Inflammatory macrophage treated with lipopolysaccharide for 1 hour (primary cell): ENCODE measurements around the gene CILP2.

Experiments used
- DNase-seq, 2 donors: peaks; one replicate each; pipeline ENCODE4 v3.0.0-alpha.2; 2020 to 2022

Gene CILP2

GRCh38 chr19:19506592-19506991, 31.5 kb upstream of the CILP2 start:
- no peak for DNase-seq

DNA sequence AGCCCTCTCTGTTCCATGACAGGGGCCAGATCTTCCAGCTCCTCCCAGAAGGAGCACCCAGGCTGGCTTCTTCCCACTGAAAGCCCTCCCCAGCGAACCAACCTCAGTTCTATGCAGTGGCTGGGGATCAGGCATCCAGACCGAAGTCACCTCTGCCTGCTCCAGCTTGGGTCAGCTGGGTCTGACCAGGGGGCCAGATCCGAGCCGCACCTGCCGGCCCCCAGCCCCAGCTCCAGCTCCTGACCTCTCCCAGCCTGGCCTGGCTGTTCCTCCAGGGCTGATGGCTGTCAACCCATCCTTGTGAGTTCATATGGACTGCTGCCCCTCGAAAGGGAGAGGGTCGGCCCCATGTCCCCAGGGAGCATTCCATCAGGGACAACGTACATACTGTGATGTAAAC, 30.7 kb upstream of the CILP2 start:
- DNase-seq = no peak

- DNase-seq = no peak
These were observed 29.8 kb upstream of the CILP2 start for GRCh38 chr19:19508217-19508616.

GRCh38 chr19:19510432-19510831, 27.6 kb upstream of the CILP2 start:
- no peak for DNase-seq

DNA sequence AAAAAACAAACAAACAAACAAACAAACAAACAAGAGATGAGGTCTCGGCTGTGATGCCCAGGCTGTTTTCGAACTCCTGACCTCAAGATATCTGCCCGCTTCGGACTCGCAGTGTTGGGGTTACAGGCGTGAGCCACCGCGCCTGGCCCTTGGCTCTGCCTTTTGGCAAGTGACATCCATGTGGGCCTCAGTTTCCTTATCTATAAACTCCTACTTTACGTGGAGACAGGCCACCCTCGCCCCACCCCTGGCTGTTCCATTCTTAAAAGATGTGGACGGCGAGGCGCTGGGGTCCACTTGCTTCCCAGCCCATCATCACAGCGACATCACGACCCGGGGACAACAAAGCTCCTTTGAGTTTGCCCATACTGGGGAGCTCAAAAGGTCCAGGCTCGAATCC, 24.4 kb upstream of the CILP2 start:
- DNase-seq = no peak

DNA sequence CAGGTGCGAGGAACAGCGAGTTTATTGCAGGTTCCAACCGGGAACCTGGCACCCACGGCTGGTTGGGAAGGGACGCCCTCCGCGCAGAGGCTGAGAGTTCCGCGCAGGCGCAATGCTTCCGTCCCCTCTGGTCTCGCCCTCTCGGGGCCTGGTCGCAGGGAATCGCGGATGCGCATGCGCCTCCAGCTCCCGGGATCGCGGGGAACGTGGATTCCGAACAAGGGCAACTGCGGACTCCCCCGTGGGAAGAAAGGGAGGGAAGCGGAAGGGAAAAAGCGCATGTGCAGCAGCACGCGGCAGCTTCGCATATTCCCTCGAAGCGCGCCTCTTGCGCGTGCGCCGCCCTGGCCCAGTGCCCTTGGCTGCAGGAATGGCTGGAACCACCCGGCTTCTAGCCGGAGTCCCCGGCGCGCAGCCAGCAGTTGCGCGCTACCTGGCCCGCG, 23.8 kb upstream of the CILP2 start:
- DNase-seq = peak; percentile 53 to 62

DNA sequence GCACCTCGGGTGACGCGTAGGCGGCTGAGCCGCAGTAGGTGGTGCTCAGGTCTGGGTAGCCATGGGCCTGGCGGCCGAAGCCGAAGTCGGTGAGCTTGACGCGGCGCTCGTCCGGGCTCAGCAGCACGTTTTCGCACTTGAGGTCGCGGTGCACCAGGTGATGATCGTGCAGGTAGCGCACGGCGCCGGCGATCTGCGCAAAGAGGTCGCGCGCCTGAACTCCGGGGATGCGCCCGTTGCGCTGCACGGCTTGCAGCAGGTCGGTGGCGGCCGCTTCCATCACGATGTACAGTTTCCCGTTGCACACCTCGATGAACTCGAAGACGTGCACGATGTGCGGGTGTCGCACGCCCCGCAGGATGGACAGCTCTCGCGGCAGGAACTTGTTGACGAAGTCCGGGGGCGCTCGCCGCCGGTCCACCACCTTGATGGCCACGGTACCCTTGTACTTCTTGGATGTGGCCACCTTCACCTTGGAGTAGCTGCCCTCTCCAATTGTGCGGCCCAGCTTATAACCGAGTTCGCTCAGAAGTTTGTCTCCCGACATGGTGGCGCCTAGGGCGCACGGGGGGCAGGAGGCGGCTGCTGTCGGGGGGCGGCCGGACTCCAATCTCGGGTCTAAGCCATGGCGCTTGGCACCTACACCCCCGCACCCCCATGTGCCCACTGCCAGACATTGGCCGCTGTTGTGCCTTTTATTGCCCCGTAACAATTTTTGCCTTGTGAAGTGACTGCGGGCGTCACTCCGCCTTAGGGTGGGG, 23.0 kb upstream of the CILP2 start, which contains the start of gene TSSK6:
TSSK6 (minus strand) TSS at position 668 of the 761 bp plus-strand sequence; CDS start at position 547, 121 bp downstream.
- DNase-seq = no peak

GRCh38 chr19:19515642-19516519, 22.2 kb upstream of the CILP2 start, which contains the start of gene NDUFA13:
NDUFA13 (plus strand) TSS chr19:19516225; CDS start chr19:19516239, 14 bp downstream.
- DNase-seq = peak; percentile 87 to 99

DNA sequence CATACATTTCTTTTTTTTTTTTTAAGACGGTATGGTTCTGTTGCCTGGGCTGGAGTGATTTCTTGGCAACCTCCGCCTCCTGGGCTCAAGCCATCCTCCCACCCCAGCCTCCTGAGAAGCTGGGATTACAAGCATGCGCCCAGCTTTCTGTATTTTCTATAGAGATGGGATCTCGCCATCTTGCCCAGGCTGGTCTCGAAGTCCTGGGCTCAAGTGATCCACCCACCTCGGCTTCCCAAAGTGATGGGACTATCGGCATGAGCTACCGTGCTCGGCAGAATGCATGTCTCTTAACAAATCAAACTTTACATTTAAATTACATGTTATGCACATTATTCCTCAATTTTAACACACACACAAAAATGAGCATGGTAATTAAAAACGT, 20.8 kb upstream of the CILP2 start:
- DNase-seq = no peak

- DNase-seq = no peak
These were observed 17.1 kb upstream of the CILP2 start for GRCh38 chr19:19520989-19521388.

GRCh38 chr19:19523177-19523576, 14.9 kb upstream of the CILP2 start:
- DNase-seq = no peak

DNA sequence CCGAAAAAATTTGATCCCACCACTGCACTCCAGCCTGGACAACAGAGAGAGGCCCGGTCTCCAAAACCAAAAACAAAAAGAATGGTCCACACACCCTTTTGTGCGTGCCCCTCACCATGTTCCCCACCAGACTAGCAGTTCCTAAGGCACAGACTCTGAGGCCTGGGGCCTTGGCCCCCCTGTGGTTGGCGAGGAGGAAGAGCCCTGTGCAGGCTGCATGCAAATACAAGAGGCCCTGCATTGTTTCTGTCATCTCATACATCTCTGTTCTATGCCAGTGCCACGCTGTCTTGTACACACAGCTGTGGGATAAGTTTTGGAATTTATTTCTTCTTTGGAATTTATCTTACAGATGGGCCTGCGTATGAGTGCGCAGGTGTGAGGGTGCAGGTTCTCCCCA, 14.0 kb upstream of the CILP2 start:
- DNase-seq = no peak

DNA sequence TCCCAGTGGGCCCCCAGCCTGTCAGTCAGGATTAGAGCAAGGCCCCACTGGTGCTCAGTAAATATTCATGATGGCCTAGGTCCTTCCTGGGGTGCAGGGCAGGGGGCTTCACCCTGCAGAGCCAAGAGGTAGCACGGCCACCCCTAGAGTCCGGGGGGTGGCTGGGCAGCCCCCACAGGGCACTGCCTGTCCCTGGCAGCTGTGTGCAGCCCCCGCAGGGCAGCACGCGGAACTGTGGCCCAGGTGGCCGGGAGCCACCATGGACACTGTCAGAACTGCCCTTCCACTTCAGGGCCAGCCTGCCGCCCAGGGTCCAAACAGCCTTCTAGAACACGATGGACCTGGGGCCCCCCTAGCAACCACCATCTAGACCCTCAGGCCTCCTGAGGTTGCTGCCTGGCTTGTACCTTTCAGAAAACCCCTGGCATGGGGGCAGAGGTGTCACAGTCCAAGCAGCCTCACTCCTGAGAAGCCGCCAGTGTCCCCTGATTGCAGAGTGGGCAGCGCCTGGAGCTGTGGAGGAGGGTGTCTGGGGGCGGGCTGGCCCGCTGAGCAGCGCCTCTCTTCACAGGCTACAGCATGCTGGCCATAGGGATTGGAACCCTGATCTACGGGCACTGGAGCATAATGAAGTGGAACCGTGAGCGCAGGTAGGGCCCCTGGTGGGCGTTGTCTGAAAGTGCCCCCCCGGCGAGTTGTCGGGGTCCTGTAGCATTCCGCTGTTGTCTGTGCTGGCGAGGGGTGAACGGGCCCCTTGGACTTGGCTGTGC, 12.3 kb upstream of the CILP2 start:
- DNase-seq = no peak

- DNase-seq = no peak
These were observed 11.3 kb upstream of the CILP2 start for GRCh38 chr19:19526581-19527370.

- no peak for DNase-seq
These were observed 10.8 kb upstream of the CILP2 start for GRCh38 chr19:19527371-19527656.

GRCh38 chr19:19527674-19528625, 10.1 kb upstream of the CILP2 start:
- no peak for DNase-seq

- no peak for DNase-seq
These were observed 9.2 kb upstream of the CILP2 start, which contains the start of gene YJEFN3 for GRCh38 chr19:19528721-19529490. YJEFN3 (plus strand) TSS chr19:19528911; CDS start chr19:19528933, 22 bp downstream.

- DNase-seq = no peak
These were observed 8.2 kb upstream of the CILP2 start for GRCh38 chr19:19529783-19530422.

DNA sequence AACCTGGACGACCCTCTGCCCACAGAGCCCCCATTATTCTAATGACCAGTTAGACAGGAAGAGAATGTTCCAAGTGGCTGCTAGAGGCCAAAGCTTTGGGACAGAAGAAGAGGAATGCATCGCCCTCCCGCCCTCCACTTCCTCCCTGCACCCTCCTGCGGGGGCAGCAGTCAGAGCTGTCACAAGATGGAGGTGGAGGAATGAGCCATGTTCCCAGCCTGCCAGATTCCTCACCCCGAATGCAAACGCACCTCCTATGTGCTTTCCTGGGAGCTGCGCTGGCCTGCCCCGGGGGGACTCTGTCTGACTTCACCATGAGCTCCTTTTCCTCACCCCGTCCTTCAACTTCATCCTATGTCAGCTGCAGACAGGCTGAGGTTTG, 7.7 kb upstream of the CILP2 start:
- DNase-seq = peak in 1 of 2 donors; percentile 30

- DNase-seq = no peak
These were observed 7.2 kb upstream of the CILP2 start for GRCh38 chr19:19530889-19531288.
